Trophoblast cell (in vitro differentiated cells and primary cell): ENCODE results near the gene PIK3R5.

Experiments
- DNase-seq, 2 donors: peaks; one replicate each; pipeline ENCODE4 v3.0.0-alpha.2; 2016
- H2AFZ ChIP-seq: 2 replicates; pipeline ENCODE4 v1.6.1; 2013; ENCODE audit warnings: low read length, moderate library complexity, mild to moderate bottlenecking; ENCODE audit not compliant: insufficient read depth, poor library complexity
- H2AK5ac ChIP-seq: 2 replicates; pipeline ENCODE4 v1.6.1; 2013; ENCODE audit warnings: mild to moderate bottlenecking, low read length
- H2BK120ac ChIP-seq: 2 replicates; pipeline ENCODE4 v1.6.1; 2013; ENCODE audit warnings: low read length, mild to moderate bottlenecking, moderate library complexity; ENCODE audit not compliant: insufficient read depth, poor library complexity
- H2BK12ac ChIP-seq: 2 replicates; pipeline ENCODE4 v1.6.1; 2013; ENCODE audit warnings: mild to moderate bottlenecking, low read length, moderate library complexity
- H2BK5ac ChIP-seq: 2 replicates; pipeline ENCODE4 v1.6.1; 2013; ENCODE audit warnings: low read length, low read depth, moderate library complexity, mild to moderate bottlenecking; ENCODE audit not compliant: poor library complexity
- H3K14ac ChIP-seq: 2 replicates; pipeline ENCODE4 v1.6.1; 2013; ENCODE audit warnings: mild to moderate bottlenecking, low read length
- H3K18ac ChIP-seq: 2 replicates; pipeline ENCODE4 v1.6.1; 2013; ENCODE audit warnings: mild to moderate bottlenecking, low read length
- H3K23ac ChIP-seq: 2 replicates; pipeline ENCODE4 v1.6.1; 2013; ENCODE audit warnings: low read length
- H3K27ac ChIP-seq: 2 replicates; pipeline ENCODE4 v1.5.1; 2013; ENCODE audit warnings: low read depth, mild to moderate bottlenecking, inconsistent platforms, low read length, moderate library complexity
- H3K27me3 ChIP-seq: 2 replicates; pipeline ENCODE4 v1.6.1; 2013; ENCODE audit warnings: inconsistent platforms, mild to moderate bottlenecking, low read length, moderate library complexity; ENCODE audit not compliant: insufficient read depth
- H3K36me3 ChIP-seq, 2 experiments: 1 replicate in 1 of 2; 2 replicates in 1 of 2; pipeline ENCODE4 v1.6.1; 2013; ENCODE audit warnings: low read length in 2 of 2, mild to moderate bottlenecking in 2 of 2, moderate library complexity in 1 of 2; ENCODE audit not compliant: insufficient read depth in 2 of 2, control insufficient read depth in 1 of 2
- H3K4ac ChIP-seq: 2 replicates; pipeline ENCODE4 v1.6.1; 2013; ENCODE audit warnings: low read depth, mild to moderate bottlenecking, low read length, moderate library complexity
- H3K4me1 ChIP-seq, 2 experiments: 1 replicate in 1 of 2; 2 replicates in 1 of 2; pipeline ENCODE4 v1.6.1; 2013; ENCODE audit warnings: low read length in 2 of 2, mild to moderate bottlenecking in 2 of 2, moderate library complexity in 1 of 2; ENCODE audit not compliant: insufficient read depth in 2 of 2, control insufficient read depth in 1 of 2
- H3K4me2 ChIP-seq: 2 replicates; pipeline ENCODE4 v1.6.1; 2013; ENCODE audit warnings: inconsistent platforms, mild to moderate bottlenecking, low read length, moderate library complexity
- H3K4me3 ChIP-seq: 2 replicates; pipeline ENCODE4 v1.5.1; 2013; ENCODE audit warnings: mild to moderate bottlenecking, low read depth, low read length, inconsistent platforms
- H3K79me1 ChIP-seq: one replicate; pipeline ENCODE4 v1.6.1; 2013; ENCODE audit warnings: low read length
- H3K79me2 ChIP-seq: 2 replicates; pipeline ENCODE4 v1.6.1; 2013; ENCODE audit warnings: low read length, mild to moderate bottlenecking; ENCODE audit not compliant: control insufficient read depth, insufficient read depth, poor library complexity
- H3K9ac ChIP-seq: 2 replicates; pipeline ENCODE4 v1.6.1; 2013; ENCODE audit warnings: mild to moderate bottlenecking, low read length
- H3K9me3 ChIP-seq: 2 replicates; pipeline ENCODE4 v1.6.1; 2013; ENCODE audit warnings: low read depth, mild to moderate bottlenecking, control low read depth, inconsistent platforms, low read length; ENCODE audit not compliant: insufficient read depth
- H4K12ac ChIP-seq: 2 replicates; pipeline ENCODE4 v1.6.1; 2013; ENCODE audit warnings: low read depth, mild to moderate bottlenecking, low read length, moderate library complexity
- H4K8ac ChIP-seq: 2 replicates; pipeline ENCODE4 v1.6.1; 2013; ENCODE audit warnings: low read depth, mild to moderate bottlenecking, low read length, moderate library complexity
- H4K91ac ChIP-seq: one replicate; pipeline ENCODE4 v1.6.1; 2013; ENCODE audit warnings: low read depth, mild to moderate bottlenecking, low read length, moderate library complexity
- WGBS: extraction: QIAGEN DNeasy Blood & Tissue Kit; methylation state at CpG from one replicate; pipeline ENCODE4 v1.1.7; 2013; ENCODE audit warnings: missing lambda C conversion rate; ENCODE audit not compliant: insufficient read length, insufficient coverage; ENCODE audit errors: extremely low coverage; 5-methylcytosine and 5-hydroxymethylcytosine counted together

The PIK3R5 gene

DNA sequence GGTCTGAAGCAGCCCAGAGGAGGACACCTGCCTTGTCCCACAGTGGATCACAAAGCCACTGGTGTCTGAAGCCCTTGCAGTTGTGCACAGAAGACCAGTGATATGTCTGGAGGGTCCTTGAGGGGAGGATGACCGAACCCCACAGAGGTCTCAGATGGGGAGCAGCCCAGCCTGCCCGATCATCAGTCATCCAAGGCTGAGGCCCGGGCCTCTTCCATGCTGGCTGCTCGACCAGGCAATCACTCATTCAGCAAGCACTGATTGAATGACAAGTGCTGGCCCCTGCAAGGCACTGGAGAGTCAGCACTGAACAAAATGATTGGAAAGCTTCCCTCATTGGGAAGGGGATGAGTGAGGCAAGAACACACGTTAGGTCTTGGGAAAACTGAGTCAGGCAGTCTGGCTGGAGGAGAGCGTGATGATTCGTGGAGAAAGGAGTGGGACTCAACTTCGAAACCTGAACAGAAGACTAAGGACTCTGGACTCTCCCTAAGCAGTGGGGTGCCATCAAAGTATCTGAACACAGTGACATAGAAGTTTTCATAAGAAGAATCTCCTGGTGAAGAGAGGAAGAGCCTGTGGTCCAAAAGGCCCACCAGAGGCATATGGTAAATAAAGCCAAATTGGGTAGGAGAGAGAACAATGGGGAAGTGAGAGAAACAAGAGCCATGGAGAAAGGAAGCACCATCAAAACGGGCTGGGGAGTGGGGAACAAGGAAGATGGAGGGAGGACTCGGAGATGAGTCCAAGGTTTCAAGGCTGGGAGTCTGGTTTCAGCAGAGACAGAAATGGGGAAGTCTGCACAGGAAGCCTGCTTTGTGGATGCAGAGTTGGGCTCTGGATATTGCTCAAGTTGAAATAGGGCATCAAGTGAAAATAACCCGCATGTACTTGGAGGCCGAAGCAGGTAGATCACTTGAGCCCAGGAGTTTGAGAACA, 10.2 kb downstream of the PIK3R5 start:
- Histone ChIP-seq H3K36me3 (no peaks in the 10 kb centered on the region), H3K79me1 (no peaks in the 10 kb centered on the region), H3K4me1 (no peaks in the 10 kb centered on the region), H3K9ac (no peak overlapping the region), H2BK120ac (no peak overlapping the region), H3K4me3 (no peak overlapping the region), H2AFZ (no peak overlapping the region), H3K14ac (no peak overlapping the region), H2BK12ac (no peak overlapping the region), H4K8ac (no peak overlapping the region), H3K18ac (no peak overlapping the region), H3K4me2 (no peak overlapping the region), H3K27ac (no peak overlapping the region), H3K9me3 (peaks cover 2% of the 10 kb centered on the region), H3K27me3 (peaks cover 2% of the 10 kb centered on the region), H3K79me2 (no peaks in the 10 kb centered on the region), H3K4ac (no peak overlapping the region), H3K23ac (no peak overlapping the region), H4K91ac (no peak overlapping the region), H2AK5ac (no peak overlapping the region), H4K12ac (no peak overlapping the region), H2BK5ac (no peak overlapping the region)
- no peak for DNase-seq
- no CpG with 5 or more reads among the region's 12 CpGs for WGBS

- Histone ChIP-seq H3K14ac (no peak overlapping the region), H3K4me1 (no peaks in the 10 kb centered on the region), H3K4me2 (no peak overlapping the region), H3K36me3 (no peaks in the 10 kb centered on the region), H3K27ac (no peak overlapping the region), H3K9me3 (peaks cover 2% of the 10 kb centered on the region), H2BK12ac (no peak overlapping the region), H2BK5ac (no peak overlapping the region), H3K23ac (no peak overlapping the region), H3K79me2 (no peaks in the 10 kb centered on the region), H3K4me3 (no peak overlapping the region), H3K27me3 (peaks cover 2% of the 10 kb centered on the region), H4K12ac (no peak overlapping the region), H3K18ac (no peak overlapping the region), H4K8ac (no peak overlapping the region), H4K91ac (no peak overlapping the region), H3K9ac (no peak overlapping the region), H2BK120ac (no peak overlapping the region), H2AK5ac (no peak overlapping the region), H3K4ac (no peak overlapping the region), H2AFZ (no peak overlapping the region), H3K79me1 (no peaks in the 10 kb centered on the region)
- no CpG with 5 or more reads among the region's 10 CpGs for WGBS
- peak; percentile 40 to 50 for DNase-seq
These were observed 11.2 kb downstream of the PIK3R5 start for GRCh38 chr17:8954339-8954738.

- Histone ChIP-seq H3K36me3 (no peaks in the 10 kb centered on the region), H2AK5ac (no peak overlapping the region), H3K9ac (no peak overlapping the region), H3K27ac (no peak overlapping the region), H3K4me1 (no peaks in the 10 kb centered on the region), H3K79me1 (no peaks in the 10 kb centered on the region), H2AFZ (no peak overlapping the region), H2BK12ac (no peak overlapping the region), H3K14ac (no peak overlapping the region), H4K91ac (no peak overlapping the region), H3K23ac (no peak overlapping the region), H2BK120ac (no peak overlapping the region), H3K27me3 (peaks cover 2% of the 10 kb centered on the region), H3K4me3 (no peak overlapping the region), H3K9me3 (peaks cover 4% of the 10 kb centered on the region), H3K18ac (no peak overlapping the region), H3K79me2 (no peaks in the 10 kb centered on the region), H3K4ac (no peak overlapping the region), H4K12ac (no peak overlapping the region), H3K4me2 (no peak overlapping the region), H2BK5ac (no peak overlapping the region), H4K8ac (no peak overlapping the region)
- DNase-seq = no peak
- no CpG with 5 or more reads among the region's 2 CpGs for WGBS
These were observed 12.2 kb downstream of the PIK3R5 start for GRCh38 chr17:8953156-8953885.

- Histone ChIP-seq H2BK120ac (no peak overlapping the region), H4K91ac (no peak overlapping the region), H3K36me3 (no peaks in the 10 kb centered on the region), H3K4me2 (no peak overlapping the region), H2BK5ac (no peak overlapping the region), H3K14ac (no peak overlapping the region), H3K9ac (no peak overlapping the region), H3K27me3 (no peaks in the 10 kb centered on the region), H2BK12ac (no peak overlapping the region), H2AK5ac (no peak overlapping the region), H4K12ac (no peak overlapping the region), H3K4me3 (no peak overlapping the region), H4K8ac (no peak overlapping the region), H3K9me3 (peaks cover 4% of the 10 kb centered on the region), H3K4me1 (no peaks in the 10 kb centered on the region), H3K4ac (no peak overlapping the region), H3K79me1 (no peaks in the 10 kb centered on the region), H3K27ac (no peak overlapping the region), H3K79me2 (no peaks in the 10 kb centered on the region), H3K23ac (no peak overlapping the region), H3K18ac (no peak overlapping the region), H2AFZ (no peak overlapping the region)
- no CpG with 5 or more reads among the region's 1 CpG for WGBS
- no peak for DNase-seq
These were observed 13.3 kb downstream of the PIK3R5 start for GRCh38 chr17:8952191-8952590.
